ENCODE results near the gene CRYM. TPM values are rescaled to one million over a fixed set of nuclear protein-coding genes. Genes with fewer than 3 reads are reported as not detected.

The CRYM gene
- polyA plus RNA-seq (2013, experiment 1 of 2) = not detected
- 0.07 TPM for polyA plus RNA-seq (2013, experiment 2 of 2)

DNA sequence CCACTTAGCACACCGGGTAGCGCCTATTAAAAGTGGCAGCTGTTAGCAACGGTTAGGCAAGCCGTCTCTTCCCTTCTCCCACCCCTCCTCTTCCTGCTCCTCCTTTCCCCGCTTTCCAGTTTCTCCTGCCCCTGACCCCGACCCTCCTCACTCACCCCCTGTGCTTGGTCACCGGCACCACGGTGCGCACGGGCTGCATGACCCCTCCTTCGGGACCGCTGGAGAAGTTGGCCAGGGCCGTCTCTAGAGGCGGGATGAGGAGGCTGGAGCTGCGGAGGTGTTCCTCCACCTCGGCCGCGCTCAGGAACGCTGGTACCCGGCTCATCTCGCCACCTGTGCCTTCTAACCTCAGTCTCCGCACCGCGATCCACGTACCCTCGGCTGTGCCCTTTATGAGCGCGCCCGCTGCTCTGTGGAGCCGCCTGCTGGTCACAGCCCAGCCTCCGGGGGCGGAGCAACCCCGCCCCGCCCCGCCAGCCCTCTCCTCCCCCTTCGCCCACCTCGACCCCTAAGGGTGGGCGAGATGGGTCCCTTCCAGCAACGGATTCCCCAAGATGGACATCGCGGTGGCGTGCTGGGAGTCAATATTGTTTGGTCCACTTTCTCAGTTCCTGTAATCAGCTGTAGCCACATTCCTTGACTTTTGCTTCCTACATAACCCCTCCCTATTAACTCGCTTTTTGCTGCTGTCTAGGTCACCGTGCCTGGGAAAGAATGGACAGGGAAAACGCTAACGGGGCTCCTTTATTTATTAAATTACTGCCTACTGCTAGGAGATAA is at the start of gene CRYM:
TSS of gene CRYM (minus strand) at position 364 of the 780 bp plus-strand sequence. CDS start at position 325, 39 bp downstream.
- no peak within 1 kb of the TSS for H3K4ac ChIP-seq (ENCODE audit: low read depth in 1 of 2, low read length in 2 of 2)
- H2BK5ac ChIP-seq (ENCODE audit: low read depth, low read length, poor library complexity, severe bottlenecking) = no peak within 1 kb of the TSS
- no peak within 1 kb of the TSS for H3K18ac ChIP-seq (ENCODE audit: low read depth in 1 of 2, low read length in 2 of 2)
- no peak within 1 kb of the TSS for H2BK12ac ChIP-seq (ENCODE audit: low read length in 2 of 2)
- WGBS = 4% methylated on average over 36 of the region's 46 CpGs
- H3K79me1 ChIP-seq (replicated peaks; ENCODE audit: low read length, poor library complexity, severe bottlenecking) = no peaks in the 10 kb centered on the region
- H2AFZ ChIP-seq (ENCODE audit: low read depth, low read length) = peak within 1 kb of the TSS; percentile 15
- H3K4me3 ChIP-seq (ENCODE audit: insufficient read depth in 1 of 2, low read depth in 1 of 2, low read length in 2 of 2) = peak within 1 kb of the TSS; percentile 36 to 78
- no peak within 1 kb of the TSS for H2BK120ac ChIP-seq (ENCODE audit: low read depth, low read length)
- peak within 1 kb of the TSS; percentile 59 for H4K8ac ChIP-seq (ENCODE audit: low read length)
- no peak within 1 kb of the TSS for H3K14ac ChIP-seq (ENCODE audit: low read length in 2 of 2)
- peaks cover 0 to 3% of the 10 kb centered on the region in 2 experiments for H3K36me3 ChIP-seq (ENCODE audit: control insufficient read depth in 1 of 2, insufficient read depth in 2 of 2, low read depth in 1 of 2, low read length in 2 of 2)
- peak; percentile 26 for DNase-seq
- H3K27ac ChIP-seq (ENCODE audit: low read length, poor library complexity, severe bottlenecking) = no peak within 1 kb of the TSS
- H2AK5ac ChIP-seq (ENCODE audit: low read length, severe bottlenecking) = no peak within 1 kb of the TSS
- H3K23ac ChIP-seq (ENCODE audit: low read length in 2 of 2) = no peak within 1 kb of the TSS
- H3K4me2 ChIP-seq (ENCODE audit: low read length, poor library complexity, severe bottlenecking) = peak within 1 kb of the TSS; percentile 80
- no peaks in the 10 kb centered on the region for H3K9me3 ChIP-seq (ENCODE audit: control insufficient read depth, low read length)
- no peak within 1 kb of the TSS for H2BK15ac ChIP-seq (ENCODE audit: low read depth, poor library complexity, severe bottlenecking)
- H3K27me3 ChIP-seq (ENCODE audit: control insufficient read depth in 1 of 2, insufficient read depth in 1 of 2, low read length in 2 of 2) = peaks cover 16 to 60% of the 10 kb centered on the region in 2 experiments
- H4K91ac ChIP-seq (ENCODE audit: low read length) = no peak within 1 kb of the TSS
- H3K4me1 ChIP-seq (ENCODE audit: control insufficient read depth, insufficient read depth, low read depth, low read length) = peaks cover 9% of the 10 kb centered on the region
- H3K9ac ChIP-seq (ENCODE audit: low read length) = peak within 1 kb of the TSS; percentile 75

DNA sequence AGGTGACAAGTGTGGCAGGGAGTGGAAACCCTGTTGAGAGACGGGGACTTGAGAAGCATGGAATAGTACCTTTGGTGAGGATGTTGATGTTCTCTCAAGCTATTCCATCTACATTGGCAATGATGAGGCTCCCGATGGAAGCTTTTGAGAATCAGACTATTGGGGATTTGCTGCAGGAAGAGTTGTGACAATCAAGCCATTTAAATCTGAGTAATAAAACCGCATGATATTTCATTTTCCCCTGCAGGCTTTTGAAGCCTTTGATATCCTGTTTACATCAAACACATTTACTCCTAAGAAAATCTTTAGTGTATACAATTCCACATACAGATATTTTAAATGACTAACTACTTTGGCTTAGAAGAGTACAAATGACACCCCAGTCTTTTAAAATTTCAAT is 49.0 kb upstream of the CRYM start:
- Histone ChIP-seq H3K9me3 (ENCODE audit: control insufficient read depth, low read length) (no peaks in the 10 kb centered on the region), H3K14ac (ENCODE audit: low read length in 2 of 2) (no peak overlapping the region), H3K4ac (ENCODE audit: low read depth in 1 of 2, low read length in 2 of 2) (no peak overlapping the region), H3K4me3 (ENCODE audit: insufficient read depth in 1 of 2, low read depth in 1 of 2, low read length in 2 of 2) (no peak overlapping the region), H2BK12ac (ENCODE audit: low read length in 2 of 2) (no peak overlapping the region), H2BK120ac (ENCODE audit: low read depth, low read length) (no peak overlapping the region), H3K4me1 (ENCODE audit: control insufficient read depth, insufficient read depth, low read depth, low read length) (no peaks in the 10 kb centered on the region), H2BK5ac (ENCODE audit: low read depth, low read length, poor library complexity, severe bottlenecking) (no peak overlapping the region), H2AK5ac (ENCODE audit: low read length, severe bottlenecking) (no peak overlapping the region), H3K27ac (ENCODE audit: low read length, poor library complexity, severe bottlenecking) (no peak overlapping the region), H3K27me3 (ENCODE audit: control insufficient read depth in 1 of 2, insufficient read depth in 1 of 2, low read length in 2 of 2) (no peaks in the 10 kb centered on the region), H2AFZ (ENCODE audit: low read depth, low read length) (no peak overlapping the region), H4K91ac (ENCODE audit: low read length) (no peak overlapping the region), H2BK15ac (ENCODE audit: low read depth, poor library complexity, severe bottlenecking) (no peak overlapping the region), H4K8ac (ENCODE audit: low read length) (no peak overlapping the region), H3K79me1 (replicated peaks; ENCODE audit: low read length, poor library complexity, severe bottlenecking) (no peaks in the 10 kb centered on the region), H3K4me2 (ENCODE audit: low read length, poor library complexity, severe bottlenecking) (no peak overlapping the region), H3K36me3 (ENCODE audit: control insufficient read depth in 1 of 2, insufficient read depth in 2 of 2, low read depth in 1 of 2, low read length in 2 of 2) (no peaks in the 10 kb centered on the region), H3K9ac (ENCODE audit: low read length) (no peak overlapping the region), H3K23ac (ENCODE audit: low read length in 2 of 2) (no peak overlapping the region), H3K18ac (ENCODE audit: low read depth in 1 of 2, low read length in 2 of 2) (no peak overlapping the region)
- 100% methylated on average over 2 of the region's 3 CpGs for WGBS
- no peak for DNase-seq

GRCh38 chr16:21326459-21326858 is 48.4 kb upstream of the CRYM start:
- Histone ChIP-seq H3K79me1 (replicated peaks; ENCODE audit: low read length, poor library complexity, severe bottlenecking) (no peaks in the 10 kb centered on the region), H3K36me3 (ENCODE audit: control insufficient read depth in 1 of 2, insufficient read depth in 2 of 2, low read depth in 1 of 2, low read length in 2 of 2) (no peaks in the 10 kb centered on the region), H3K9me3 (ENCODE audit: control insufficient read depth, low read length) (no peaks in the 10 kb centered on the region), H4K91ac (ENCODE audit: low read length) (no peak overlapping the region), H3K27ac (ENCODE audit: low read length, poor library complexity, severe bottlenecking) (no peak overlapping the region), H3K4ac (ENCODE audit: low read depth in 1 of 2, low read length in 2 of 2) (no peak overlapping the region), H3K14ac (ENCODE audit: low read length in 2 of 2) (no peak overlapping the region), H3K9ac (ENCODE audit: low read length) (no peak overlapping the region), H2BK12ac (ENCODE audit: low read length in 2 of 2) (no peak overlapping the region), H3K18ac (ENCODE audit: low read depth in 1 of 2, low read length in 2 of 2) (no peak overlapping the region), H2BK5ac (ENCODE audit: low read depth, low read length, poor library complexity, severe bottlenecking) (no peak overlapping the region), H3K23ac (ENCODE audit: low read length in 2 of 2) (no peak overlapping the region), H2BK15ac (ENCODE audit: low read depth, poor library complexity, severe bottlenecking) (no peak overlapping the region), H3K4me3 (ENCODE audit: insufficient read depth in 1 of 2, low read depth in 1 of 2, low read length in 2 of 2) (no peak overlapping the region), H3K27me3 (ENCODE audit: control insufficient read depth in 1 of 2, insufficient read depth in 1 of 2, low read length in 2 of 2) (no peaks in the 10 kb centered on the region), H3K4me1 (ENCODE audit: control insufficient read depth, insufficient read depth, low read depth, low read length) (no peaks in the 10 kb centered on the region), H2AK5ac (ENCODE audit: low read length, severe bottlenecking) (no peak overlapping the region), H3K4me2 (ENCODE audit: low read length, poor library complexity, severe bottlenecking) (no peak overlapping the region), H2AFZ (ENCODE audit: low read depth, low read length) (no peak overlapping the region), H2BK120ac (ENCODE audit: low read depth, low read length) (no peak overlapping the region), H4K8ac (ENCODE audit: low read length) (no peak overlapping the region)
- no CpG with 5 or more reads among the region's 2 CpGs for WGBS
- no peak for DNase-seq

DNA sequence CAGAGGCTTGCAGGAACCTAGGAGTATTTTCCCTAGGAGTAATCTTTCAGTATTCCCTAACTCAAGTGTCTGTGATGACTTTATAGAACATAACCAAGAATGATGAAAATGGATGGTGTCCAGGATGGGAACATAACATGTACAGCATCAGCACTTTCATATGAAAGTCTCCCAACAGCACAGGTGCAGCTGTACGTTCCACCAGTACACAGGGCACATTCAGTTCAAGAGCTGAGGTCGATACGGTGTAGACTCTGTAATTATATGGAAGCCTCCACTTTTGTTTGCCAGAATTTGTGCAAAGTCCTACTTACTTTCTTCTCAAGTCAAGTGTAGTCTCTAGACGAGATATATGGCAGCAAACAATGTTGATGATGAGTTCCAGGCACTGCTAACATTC is 46.2 kb upstream of the CRYM start:
- Histone ChIP-seq H3K36me3 (ENCODE audit: control insufficient read depth in 1 of 2, insufficient read depth in 2 of 2, low read depth in 1 of 2, low read length in 2 of 2) (peaks cover 0 to 12% of the 10 kb centered on the region in 2 experiments), H3K23ac (ENCODE audit: low read length in 2 of 2) (no peak overlapping the region), H4K8ac (ENCODE audit: low read length) (no peak overlapping the region), H3K4me3 (ENCODE audit: insufficient read depth in 1 of 2, low read depth in 1 of 2, low read length in 2 of 2) (no peak overlapping the region), H3K9me3 (ENCODE audit: control insufficient read depth, low read length) (no peaks in the 10 kb centered on the region), H3K9ac (ENCODE audit: low read length) (no peak overlapping the region), H3K4me1 (ENCODE audit: control insufficient read depth, insufficient read depth, low read depth, low read length) (no peaks in the 10 kb centered on the region), H4K91ac (ENCODE audit: low read length) (no peak overlapping the region), H2BK12ac (ENCODE audit: low read length in 2 of 2) (no peak overlapping the region), H3K14ac (ENCODE audit: low read length in 2 of 2) (no peak overlapping the region), H3K79me1 (replicated peaks; ENCODE audit: low read length, poor library complexity, severe bottlenecking) (no peaks in the 10 kb centered on the region), H2AK5ac (ENCODE audit: low read length, severe bottlenecking) (no peak overlapping the region), H3K4me2 (ENCODE audit: low read length, poor library complexity, severe bottlenecking) (no peak overlapping the region), H2BK120ac (ENCODE audit: low read depth, low read length) (no peak overlapping the region), H3K27me3 (ENCODE audit: control insufficient read depth in 1 of 2, insufficient read depth in 1 of 2, low read length in 2 of 2) (no peaks in the 10 kb centered on the region), H3K18ac (ENCODE audit: low read depth in 1 of 2, low read length in 2 of 2) (no peak overlapping the region), H3K4ac (ENCODE audit: low read depth in 1 of 2, low read length in 2 of 2) (no peak overlapping the region), H2BK15ac (ENCODE audit: low read depth, poor library complexity, severe bottlenecking) (no peak overlapping the region), H2BK5ac (ENCODE audit: low read depth, low read length, poor library complexity, severe bottlenecking) (no peak overlapping the region), H3K27ac (ENCODE audit: low read length, poor library complexity, severe bottlenecking) (no peak overlapping the region), H2AFZ (ENCODE audit: low read depth, low read length) (no peak overlapping the region)
- WGBS = 50% methylated on average over 2 of the region's 4 CpGs
- no peak for DNase-seq
